Tibial artery (tissue), 4 donors: Measurements from ENCODE around the gene UGT1A5.

Experiments used
- DNase-seq, 2 donors: peaks; one replicate each; pipeline ENCODE4 v3.0.0-alpha.2; 2019
- H3K27ac ChIP-seq, 2 donors: fragments of 200-600 bp; sonication (generic) in 1 of 2; 1 replicate in 1 of 2; 2 replicates in 1 of 2; pipeline ENCODE4 v1.5.1; 2018 to 2019; ENCODE audit warnings: mild to moderate bottlenecking in 1 of 2
- H3K27me3 ChIP-seq, 2 donors: fragments of 200-600 bp; sonication (generic) in 1 of 2; one replicate each; pipeline versions ENCODE4 v1.5.1 to v1.6.0; 2016 to 2019
- H3K36me3 ChIP-seq, 3 donors: fragments of 200-600 bp; sonication (generic) in 2 of 3; one replicate each; pipeline ENCODE4 v1.5.1; 2016 to 2019; ENCODE audit warnings: mild to moderate bottlenecking in 2 of 3
- H3K4me1 ChIP-seq, 4 donors: fragments of 200-600 bp; sonication (generic) in 2 of 4; 1 replicate in 3 of 4; 2 replicates in 1 of 4; pipeline ENCODE4 v1.5.1; 2016 to 2019
- H3K4me3 ChIP-seq, 2 donors: fragments of 200-600 bp; sonication (generic) in 1 of 2; 1 replicate in 1 of 2; 2 replicates in 1 of 2; pipeline ENCODE4 v1.5.1; 2018 to 2019; ENCODE audit warnings: mild to moderate bottlenecking in 2 of 2
- H3K9me3 ChIP-seq, 3 donors: fragments of 200-600 bp; sonication (generic) in 1 of 3; one replicate each; pipeline ENCODE4 v1.5.1; 2016 to 2019
- intact Hi-C: fragments of 100-400 bp; cut with DNase I; formaldehyde crosslinking; loops from one replicate; pipeline ENCODE4 v1.15.0; 2023; ENCODE audit warnings: low total_unique reads
- TF ChIP-seq, protein P1 (sequence below), 2 experiments: fragments of 200-600 bp in 1 of 2; fragments of 450-650 bp in 1 of 2; IDR thresholded peaks; one replicate each; pipeline ENCODE4 v1.5.1; 2017 to 2019; ENCODE audit warnings: antibody characterized with exemption in 2 of 2, mild to moderate bottlenecking in 1 of 2, moderate library complexity in 1 of 2

UGT1A5 gene

GRCh38 chr2:233780771-233781170 lies 68.1 kb downstream of the UGT1A5 start:
- intact Hi-C loops: no loop called here
- peaks cover 0 to 7% (median 5%) of the 10 kb centered on the region in 3 donors for H3K9me3 ChIP-seq
- no peaks in the 10 kb centered on the region for H3K27me3 ChIP-seq
- H3K4me1 ChIP-seq: no peaks in the 10 kb centered on the region
- no peak overlapping the region for H3K27ac ChIP-seq
- no peaks in the 10 kb centered on the region for H3K36me3 ChIP-seq
- no peak overlapping the region for H3K4me3 ChIP-seq
- DNase-seq: no peak
- TF ChIP-seq, protein P1, sequence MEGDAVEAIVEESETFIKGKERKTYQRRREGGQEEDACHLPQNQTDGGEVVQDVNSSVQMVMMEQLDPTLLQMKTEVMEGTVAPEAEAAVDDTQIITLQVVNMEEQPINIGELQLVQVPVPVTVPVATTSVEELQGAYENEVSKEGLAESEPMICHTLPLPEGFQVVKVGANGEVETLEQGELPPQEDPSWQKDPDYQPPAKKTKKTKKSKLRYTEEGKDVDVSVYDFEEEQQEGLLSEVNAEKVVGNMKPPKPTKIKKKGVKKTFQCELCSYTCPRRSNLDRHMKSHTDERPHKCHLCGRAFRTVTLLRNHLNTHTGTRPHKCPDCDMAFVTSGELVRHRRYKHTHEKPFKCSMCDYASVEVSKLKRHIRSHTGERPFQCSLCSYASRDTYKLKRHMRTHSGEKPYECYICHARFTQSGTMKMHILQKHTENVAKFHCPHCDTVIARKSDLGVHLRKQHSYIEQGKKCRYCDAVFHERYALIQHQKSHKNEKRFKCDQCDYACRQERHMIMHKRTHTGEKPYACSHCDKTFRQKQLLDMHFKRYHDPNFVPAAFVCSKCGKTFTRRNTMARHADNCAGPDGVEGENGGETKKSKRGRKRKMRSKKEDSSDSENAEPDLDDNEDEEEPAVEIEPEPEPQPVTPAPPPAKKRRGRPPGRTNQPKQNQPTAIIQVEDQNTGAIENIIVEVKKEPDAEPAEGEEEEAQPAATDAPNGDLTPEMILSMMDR (IDR thresholded peaks at IDR 0.05): no peak

DNA sequence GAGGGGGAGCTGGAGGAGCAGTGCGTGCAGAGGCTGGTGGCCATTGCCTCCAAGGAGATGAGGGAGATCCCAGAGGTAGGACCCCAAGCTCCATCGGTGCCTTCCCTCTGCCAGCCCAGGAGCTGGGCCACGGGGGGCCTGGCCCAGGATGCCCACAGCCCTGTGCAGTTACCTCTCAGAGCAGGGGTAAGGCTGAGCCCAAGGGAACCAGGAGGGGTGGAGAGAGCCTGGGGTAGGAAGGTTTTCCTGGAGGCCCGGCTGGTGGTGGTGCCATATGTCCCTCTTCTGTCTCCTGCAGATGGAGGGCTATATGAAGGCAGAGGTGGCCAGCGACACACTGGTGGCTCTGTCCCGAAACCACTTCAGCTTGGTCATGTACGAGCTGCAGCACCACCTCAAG lies 76.8 kb downstream of the UGT1A5 start:
- intact Hi-C loops: no loop called here
- Histone ChIP-seq H3K4me1 (no peaks in the 10 kb centered on the region), H3K36me3 (no peaks in the 10 kb centered on the region), H3K9me3 (no peaks in the 10 kb centered on the region), H3K27me3 (no peaks in the 10 kb centered on the region), H3K27ac (no peak overlapping the region), H3K4me3 (no peak overlapping the region)
- TF ChIP-seq, protein P1 (IDR thresholded peaks at IDR 0.05): no peak
- DNase-seq: no peak

- Histone ChIP-seq H3K27ac (no peak overlapping the region), H3K27me3 (no peaks in the 10 kb centered on the region), H3K36me3 (no peaks in the 10 kb centered on the region), H3K9me3 (no peaks in the 10 kb centered on the region), H3K4me3 (no peak overlapping the region), H3K4me1 (no peaks in the 10 kb centered on the region)
- no peak for DNase-seq
- TF ChIP-seq, protein P1 (IDR thresholded peaks at IDR 0.05): no peak
- intact Hi-C loops: no loop called here
These were observed 78.6 kb downstream of the UGT1A5 start for GRCh38 chr2:233791151-233791882.

GRCh38 chr2:233791883-233792329 lies 79.2 kb downstream of the UGT1A5 start:
- intact Hi-C loops: no loop called here

DNA sequence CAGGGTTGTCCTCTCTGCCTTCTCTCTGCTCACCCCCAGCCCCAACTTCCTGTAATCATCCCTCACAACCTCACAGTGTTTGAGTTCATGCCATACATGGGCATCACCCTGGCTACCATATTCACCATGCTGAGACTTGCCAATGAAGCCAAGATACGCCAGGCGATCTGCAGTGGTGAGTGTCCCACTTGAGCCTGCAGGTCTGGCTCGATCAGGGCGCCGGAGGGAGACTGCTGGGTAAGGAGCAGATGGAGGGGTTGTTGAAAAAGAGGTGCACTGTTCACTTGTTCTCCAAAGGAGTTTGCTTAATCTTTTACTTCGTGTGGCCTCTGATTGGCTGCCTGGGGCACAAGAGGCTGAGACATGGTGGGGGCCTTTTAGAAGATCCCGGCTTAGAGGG lies 80.0 kb downstream of the UGT1A5 start:
- TF ChIP-seq, protein P1 (IDR thresholded peaks at IDR 0.05): no peak
- Histone ChIP-seq H3K4me3 (no peak overlapping the region), H3K27ac (no peak overlapping the region), H3K27me3 (no peaks in the 10 kb centered on the region), H3K36me3 (no peaks in the 10 kb centered on the region), H3K4me1 (no peaks in the 10 kb centered on the region), H3K9me3 (no peaks in the 10 kb centered on the region)
- intact Hi-C loops: no loop called here
- no peak for DNase-seq

More at GRCh38 chr2:233791883-233792329, 79.2 kb downstream of the UGT1A5 start:
- no peak overlapping the region for H3K4me3 ChIP-seq
- no peak overlapping the region for H3K27ac ChIP-seq
- no peaks in the 10 kb centered on the region for H3K27me3 ChIP-seq
- no peak for DNase-seq
- H3K4me1 ChIP-seq: no peaks in the 10 kb centered on the region
- H3K36me3 ChIP-seq: no peaks in the 10 kb centered on the region
- no peaks in the 10 kb centered on the region for H3K9me3 ChIP-seq
- TF ChIP-seq, protein P1 (IDR thresholded peaks at IDR 0.05): no peak
